ENCODE results near the gene DRC7.

Gene DRC7

GRCh38 chr16:57755061-57755684 is 60.6 kb downstream of the DRC7 start:
- no peak for TF ChIP-seq CTCF (IDR thresholded peaks at IDR 0.05; ENCODE audit: insufficient read depth, low read length, missing control alignments)
- POLR2A ChIA-PET, result no interaction called here
- CTCF ChIA-PET, result interaction anchor here (1.6 to 6.8 kb wide), 7 partner anchors 9 to 179 kb away, joined by 4 to 122 read pairs (median 23); partner anchors contain the start of gene KATNB1

GRCh38 chr16:57755726-57756423 is 61.3 kb downstream of the DRC7 start:
- DNase-seq (ENCODE audit: low read depth, low spot score), result no peak
- TF ChIP-seq CTCF (IDR thresholded peaks at IDR 0.05; ENCODE audit: insufficient read depth, low read length, missing control alignments), result no peak
- ChIA-PET POLR2A (interaction anchor here (1.0 kb wide), 1 partner anchor 46 kb away, joined by 3 read pairs; the partner anchor contains the start of gene KIFC3), CTCF (interaction anchor here (1.1 to 6.8 kb wide), 21 partner anchors 9 to 250 kb away, joined by 3 to 122 read pairs (median 7); partner anchors contain the start of genes KATNB1, USB1 and ZNF319)
- H3K4me3 ChIP-seq (ENCODE audit: low read depth, low read length), result no peak overlapping the region

More at GRCh38 chr16:57755061-57755684, 60.6 kb downstream of the DRC7 start:
- H3K4me3 ChIP-seq (ENCODE audit: low read depth, low read length), result no peak overlapping the region
- DNase-seq (ENCODE audit: low read depth, low spot score), result no peak

- POLR2A ChIA-PET, result interaction anchor here (0.6 to 1.0 kb wide), 3 partner anchors 9 to 93 kb away, joined by 3 read pairs; partner anchors contain the start of gene KIFC3
- H3K4me3 ChIP-seq (ENCODE audit: low read depth, low read length), result no peak overlapping the region
- no peak for TF ChIP-seq CTCF (IDR thresholded peaks at IDR 0.05; ENCODE audit: insufficient read depth, low read length, missing control alignments)
- DNase-seq (ENCODE audit: low read depth, low spot score), result no peak
- CTCF ChIA-PET, result interaction anchor here (0.8 to 6.8 kb wide), 33 partner anchors 10 to 249 kb away, joined by 3 to 122 read pairs (median 4); partner anchors contain the start of genes KATNB1, USB1 and ZNF319
These were observed 62.1 kb downstream of the DRC7 start for GRCh38 chr16:57756424-57757325.

GRCh38 chr16:57757326-57757786 is 62.8 kb downstream of the DRC7 start:
- ChIA-PET CTCF (interaction anchor here (0.6 to 6.8 kb wide), 35 partner anchors 10 to 248 kb away, joined by 3 to 122 read pairs (median 4); partner anchors contain the start of genes KATNB1, USB1 and ZNF319), POLR2A (interaction anchor here (0.6 to 0.7 kb wide), 2 partner anchors 9 to 93 kb away, joined by 3 read pairs; no protein-coding TSS in a partner anchor)
- DNase-seq (ENCODE audit: low read depth, low spot score), result peak; percentile 17
- peak; percentile 96 for TF ChIP-seq CTCF (IDR thresholded peaks at IDR 0.05; ENCODE audit: insufficient read depth, low read length, missing control alignments)
- H3K4me3 ChIP-seq (ENCODE audit: low read depth, low read length), result no peak overlapping the region

GRCh38 chr16:57757883-57758282 is 63.3 kb downstream of the DRC7 start:
- POLR2A ChIA-PET, result no interaction called here
- no peak for DNase-seq (ENCODE audit: low read depth, low spot score)
- no peak overlapping the region for H3K4me3 ChIP-seq (ENCODE audit: low read depth, low read length)
- no peak for TF ChIP-seq CTCF (IDR thresholded peaks at IDR 0.05; ENCODE audit: insufficient read depth, low read length, missing control alignments)
- CTCF ChIA-PET, result interaction anchor here (0.6 to 6.8 kb wide), 31 partner anchors 9 to 248 kb away, joined by 3 to 122 read pairs (median 6); partner anchors contain the start of gene KATNB1
